Spinal cord (tissue), 10 donors: Measurements from ENCODE around the gene COL26A1. TPM values are rescaled to one million over a fixed set of nuclear protein-coding genes. Genes with fewer than 3 reads are reported as not detected.
"Not testable (repeated sequence)": the region's sequence is repeated elsewhere in the genome, so short reads cannot be mapped to it uniquely, and the experiment has no call there.

ENCODE experiments used
- DNase-seq, 6 donors: peaks; one replicate each; pipeline versions ENCODE4 v3.0.0 to v3.0.0-alpha.2; 2013 to 2015; ENCODE audit warnings: low spot score in 6 of 6, low read depth in 4 of 6
- H3K27ac ChIP-seq: one replicate; pipeline ENCODE4 v1.5.1; 2013; ENCODE audit warnings: low read depth, low read length, control low read depth
- H3K27me3 ChIP-seq: one replicate; pipeline ENCODE4 v1.6.1; 2013; ENCODE audit warnings: low read length; ENCODE audit not compliant: control insufficient read depth, insufficient read depth
- H3K36me3 ChIP-seq: one replicate; pipeline ENCODE4 v1.6.1; 2013; ENCODE audit warnings: low read length; ENCODE audit not compliant: control insufficient read depth, insufficient read depth
- H3K4me1 ChIP-seq: one replicate; pipeline ENCODE4 v1.6.1; 2013; ENCODE audit warnings: low read length; ENCODE audit not compliant: control insufficient read depth, insufficient read depth
- H3K4me3 ChIP-seq: one replicate; pipeline ENCODE4 v1.5.1; 2013; ENCODE audit warnings: low read depth, low read length, control low read depth
- H3K9me3 ChIP-seq: one replicate; pipeline ENCODE4 v1.6.1; 2013; ENCODE audit warnings: low read length; ENCODE audit not compliant: control insufficient read depth, insufficient read depth
- WGBS: methylation state at CpG from one replicate; pipeline ENCODE4 v1.1.5; 2013; ENCODE audit warnings: missing lambda C conversion rate; ENCODE audit not compliant: insufficient coverage; 5-methylcytosine and 5-hydroxymethylcytosine counted together
- polyA plus RNA-seq, 2 donors: library from polyadenylated mRNA; unstranded; fragments of 120-200 nt; gene quantifications; one replicate each; pipeline ENCODE4 v1.2.1, GENCODE V29; 2013; ENCODE audit not compliant: insufficient read length in 2 of 2
- small RNA-seq: library from RNA; depleted of rRNA; stranded (forward); fragments of <200 nt; gene quantifications from one replicate; pipeline ENCODE3, GENCODE V24; 2014; ENCODE audit warnings: low replicate concordance
- total RNA-seq, 2 donors: library from RNA; depleted of rRNA in 1 of 2; stranded (reverse); fragments of 120-200 nt in 1 of 2; fragments of >200 nt in 1 of 2; gene quantifications; one replicate each; pipeline versions ENCODE4 v1.2.3 to v1.2.4, GENCODE V29; 2013 to 2014
- donor health status: healthy.

COL26A1 gene
- total and polyA plus RNA-seq, 4 donors, result 15.4 to 49.3 (median 28.6) TPM

- Histone ChIP-seq H3K36me3 (no peaks in the 10 kb centered on the region), H3K4me1 (peaks cover 39% of the 10 kb centered on the region), H3K27ac (no peak overlapping the region), H3K9me3 (no peaks in the 10 kb centered on the region), H3K4me3 (no peak overlapping the region), H3K27me3 (no peaks in the 10 kb centered on the region)
- WGBS, result 66% methylated on average over 6 of the region's 12 CpGs
- DNase-seq, result no peak
These were observed 239.4 kb downstream of the COL26A1 start for GRCh38 chr7:101602082-101602481.

- Histone ChIP-seq H3K4me1 (peaks cover 39% of the 10 kb centered on the region), H3K27ac (no peak overlapping the region), H3K4me3 (no peak overlapping the region), H3K27me3 (no peaks in the 10 kb centered on the region), H3K9me3 (no peaks in the 10 kb centered on the region), H3K36me3 (no peaks in the 10 kb centered on the region)
- DNase-seq, result peak in 5 of 6 donors; percentile 46 to 90 (median 57)
- WGBS, result 45% methylated on average over 24 of the region's 25 CpGs
These were observed 240.0 kb downstream of the COL26A1 start for GRCh38 chr7:101602484-101603241.

GRCh38 chr7:101604331-101604933 is 241.8 kb downstream of the COL26A1 start:
- Histone ChIP-seq H3K36me3 (no peaks in the 10 kb centered on the region), H3K9me3 (no peaks in the 10 kb centered on the region), H3K27ac (no peak overlapping the region), H3K4me1 (peaks cover 26% of the 10 kb centered on the region), H3K27me3 (no peaks in the 10 kb centered on the region), H3K4me3 (no peak overlapping the region)
- 53% methylated on average over 5 of the region's 5 CpGs for WGBS
- no peak for DNase-seq

- not testable (repeated sequence) for H3K27ac ChIP-seq, H3K36me3 ChIP-seq, H3K9me3 ChIP-seq, H3K27me3 ChIP-seq, H3K4me3 ChIP-seq, DNase-seq
- 86% methylated on average over 2 of the region's 2 CpGs for WGBS
- H3K4me1 ChIP-seq, result peaks cover 26% of the 10 kb centered on the region
These were observed 242.3 kb downstream of the COL26A1 start for GRCh38 chr7:101604934-101605332.

GRCh38 chr7:101605611-101606497 is 243.2 kb downstream of the COL26A1 start:
- no peak overlapping the region for H3K27ac ChIP-seq
- WGBS, result 49% methylated on average over 26 of the region's 26 CpGs
- H3K4me1 ChIP-seq, result peaks cover 26% of the 10 kb centered on the region
- no peaks in the 10 kb centered on the region for H3K27me3 ChIP-seq
- H3K9me3 ChIP-seq, result no peaks in the 10 kb centered on the region
- no peak overlapping the region for H3K4me3 ChIP-seq
- peak in 1 of 6 donors; percentile 47 for DNase-seq
- H3K36me3 ChIP-seq, result no peaks in the 10 kb centered on the region

GRCh38 chr7:101606498-101606923 is 243.8 kb downstream of the COL26A1 start:
- Histone ChIP-seq H3K36me3 (no peaks in the 10 kb centered on the region), H3K4me1 (peaks cover 26% of the 10 kb centered on the region), H3K4me3 (no peak overlapping the region), H3K27me3 (no peaks in the 10 kb centered on the region), H3K27ac (no peak overlapping the region), H3K9me3 (no peaks in the 10 kb centered on the region)
- WGBS, result 70% methylated on average over 2 of the region's 2 CpGs
- no peak for DNase-seq

Small RNA genes within 50 kb of the gene (small RNA-seq; reads per million reads assigned to genes)
- not detected for gene AC004965.1

Other genes starting within 250 kb of the COL26A1 start
- gene SERPINE1, start 235.8 kb upstream of the COL26A1 start, total RNA-seq, result 1 to 10 TPM; 1.9 to 2.1 TPM
- gene SERPINE1, start 235.8 kb upstream of the COL26A1 start, polyA plus RNA-seq, result 1 to 10 TPM; 1.9 to 4.8 TPM
- 10 to 100 TPM; 49.0 to 79.9 TPM for gene AP1S1, start 208.4 kb upstream of the COL26A1 start, total RNA-seq
- gene AP1S1, start 208.4 kb upstream of the COL26A1 start, polyA plus RNA-seq, result 10 to 100 TPM; 88.8 to 96.4 TPM
- gene VGF, start 197.3 kb upstream of the COL26A1 start, total RNA-seq, result 10 to 100 TPM in 1 of 2 donors, 1 to 10 TPM in 1; 7.9 to 19.9 TPM
- gene VGF, start 197.3 kb upstream of the COL26A1 start, polyA plus RNA-seq, result 10 to 100 TPM; 58.2 to 70.2 TPM
- gene NAT16, start 182.6 kb upstream of the COL26A1 start, total RNA-seq, result under 1 TPM; 0.40 to 0.61 TPM
- 1 to 10 TPM; 6.9 to 7.5 TPM for gene NAT16, start 182.6 kb upstream of the COL26A1 start, polyA plus RNA-seq
- not detected for gene MOGAT3, start 161.8 kb upstream of the COL26A1 start, total RNA-seq
- gene MOGAT3, start 161.8 kb upstream of the COL26A1 start, polyA plus RNA-seq, result under 1 TPM in 1 of 2 donors, not detected in 1; 0.12 TPM
- 10 to 100 TPM; 26.2 to 40.1 TPM for gene PLOD3, start 145.3 kb upstream of the COL26A1 start, total RNA-seq
- 10 to 100 TPM; 56.9 to 71.7 TPM for gene PLOD3, start 145.3 kb upstream of the COL26A1 start, polyA plus RNA-seq
- 10 to 100 TPM; 57.2 to 95.5 TPM for gene ZNHIT1, start 144.7 kb upstream of the COL26A1 start, total RNA-seq
- 10 to 100 TPM; 80.4 to 80.9 TPM for gene ZNHIT1, start 144.7 kb upstream of the COL26A1 start, polyA plus RNA-seq
- 1 to 10 TPM; 3.3 to 8.3 TPM for gene CLDN15, start 125.1 kb upstream of the COL26A1 start, total RNA-seq
- gene CLDN15, start 125.1 kb upstream of the COL26A1 start, polyA plus RNA-seq, result 10 to 100 TPM in 1 of 2 donors, 1 to 10 TPM in 1; 9.2 to 13.8 TPM
- 100 to 1,000 TPM; 115 to 244 TPM for gene FIS1, start 117.8 kb upstream of the COL26A1 start, total RNA-seq
- gene FIS1, start 117.8 kb upstream of the COL26A1 start, polyA plus RNA-seq, result 100 to 1,000 TPM; 211 to 232 TPM
- 10 to 100 TPM; 36.1 to 66.0 TPM for gene IFT22, start 41.1 kb upstream of the COL26A1 start, total RNA-seq
- gene IFT22, start 41.1 kb upstream of the COL26A1 start, polyA plus RNA-seq, result 10 to 100 TPM; 59.8 to 64.4 TPM